Globus pallidus (tissue), 1 donor: ENCODE measurements around the gene SOD1.

Experiments
- DNase-seq: peaks from one replicate; pipeline ENCODE4 v3.0.0-alpha.2; 2015; ENCODE audit warnings: low spot score

Gene SOD1

GRCh38 chr21:31684918-31685317 is 25.4 kb downstream of the SOD1 start:
- no peak for DNase-seq

- no peak for DNase-seq
Observed at GRCh38 chr21:31686272-31686915, 26.9 kb downstream of the SOD1 start.

GRCh38 chr21:31687108-31687507 is 27.6 kb downstream of the SOD1 start:
- DNase-seq = no peak

GRCh38 chr21:31688603-31689368 is 29.3 kb downstream of the SOD1 start:
- no peak for DNase-seq

- no peak for DNase-seq
Observed at GRCh38 chr21:31693222-31693621, 33.7 kb downstream of the SOD1 start.

GRCh38 chr21:31696424-31696823 is 36.9 kb downstream of the SOD1 start:
- DNase-seq = no peak

- no peak for DNase-seq
Observed at GRCh38 chr21:31698461-31698860, 39.0 kb downstream of the SOD1 start.

- DNase-seq = no peak
Observed at GRCh38 chr21:31700040-31700439, 40.5 kb downstream of the SOD1 start.

- DNase-seq = no peak
Observed at GRCh38 chr21:31706562-31706961, 47.1 kb downstream of the SOD1 start.

- DNase-seq = no peak
Observed at GRCh38 chr21:31707499-31707898, 48.0 kb downstream of the SOD1 start.

- no peak for DNase-seq
Observed at GRCh38 chr21:31708541-31708940, 49.0 kb downstream of the SOD1 start.

- DNase-seq = no peak
Observed at GRCh38 chr21:31710586-31710985, 51.1 kb downstream of the SOD1 start.

GRCh38 chr21:31711326-31711725 is 51.8 kb downstream of the SOD1 start:
- DNase-seq = no peak

- DNase-seq = no peak
Observed at GRCh38 chr21:31711745-31712285, 52.3 kb downstream of the SOD1 start.

GRCh38 chr21:31713115-31713514 is 53.6 kb downstream of the SOD1 start:
- no peak for DNase-seq

GRCh38 chr21:31713973-31714740 is 54.7 kb downstream of the SOD1 start:
- DNase-seq = no peak

GRCh38 chr21:31714741-31715365 is 55.4 kb downstream of the SOD1 start:
- no peak for DNase-seq

- DNase-seq = no peak
Observed at GRCh38 chr21:31716106-31716505, 56.6 kb downstream of the SOD1 start.
